Hippocampal formation (tissue), 2 donors: ENCODE data around the gene ZNF362.

Source experiments
- DNase-seq, 2 donors: peaks; one replicate each; lab custom pipeline; 2025; lab: John Stamatoyannopoulos, UW

Gene ZNF362

GRCh38 chr1:33244143-33244808, 12.0 kb upstream of the ZNF362 start:
- DNase-seq = no peak

- DNase-seq = no peak
Measured at GRCh38 chr1:33244809-33245186, 11.5 kb upstream of the ZNF362 start.

- no peak for DNase-seq
Measured at GRCh38 chr1:33246171-33246570, 10.1 kb upstream of the ZNF362 start.

DNA sequence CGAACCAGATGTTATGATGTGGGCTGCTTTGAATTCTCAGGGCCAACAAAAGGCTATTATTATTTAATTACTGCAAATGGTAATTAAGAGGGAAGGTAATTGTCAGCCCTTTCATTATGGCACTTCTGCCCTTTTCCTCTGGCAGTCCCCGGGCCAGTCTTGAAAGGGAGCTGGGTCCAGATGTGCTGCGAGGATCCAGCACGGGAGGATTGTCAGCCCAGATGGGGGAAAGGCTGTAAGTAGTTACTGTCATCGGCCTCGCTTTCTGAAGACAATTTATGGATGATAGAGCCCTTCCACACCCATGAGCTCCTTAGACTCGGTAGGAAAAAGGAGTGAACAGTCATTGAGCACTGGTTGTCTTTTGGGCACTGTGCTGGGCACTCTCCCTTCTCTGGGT, 8.7 kb upstream of the ZNF362 start:
- DNase-seq = no peak

DNA sequence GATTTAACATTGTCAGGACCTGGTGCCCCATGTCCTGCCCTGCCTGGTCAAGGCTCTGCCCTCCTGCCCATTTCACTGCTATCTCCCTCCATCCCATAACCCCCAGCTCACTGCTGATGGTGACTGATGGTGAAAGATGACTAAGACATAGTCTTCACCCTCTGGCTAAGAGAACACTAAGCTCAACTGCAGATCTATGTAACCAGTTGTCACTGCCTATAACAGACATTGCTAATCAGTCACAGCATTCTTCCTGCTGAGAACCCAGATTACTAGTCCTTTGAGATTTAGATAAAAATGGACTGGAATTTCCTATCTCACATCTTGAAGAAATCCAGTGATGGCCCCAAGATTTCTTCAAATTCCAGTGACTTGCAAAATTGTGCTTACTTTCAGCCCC, 8.0 kb upstream of the ZNF362 start:
- DNase-seq = no peak

- DNase-seq = no peak
Measured at GRCh38 chr1:33249422-33249821, 6.9 kb upstream of the ZNF362 start.

- no peak for DNase-seq
Measured at GRCh38 chr1:33250217-33250616, 6.1 kb upstream of the ZNF362 start.

GRCh38 chr1:33250724-33251123, 5.6 kb upstream of the ZNF362 start:
- DNase-seq = no peak

- DNase-seq = no peak
Measured at GRCh38 chr1:33254491-33254890, 1.8 kb upstream of the ZNF362 start.

DNA sequence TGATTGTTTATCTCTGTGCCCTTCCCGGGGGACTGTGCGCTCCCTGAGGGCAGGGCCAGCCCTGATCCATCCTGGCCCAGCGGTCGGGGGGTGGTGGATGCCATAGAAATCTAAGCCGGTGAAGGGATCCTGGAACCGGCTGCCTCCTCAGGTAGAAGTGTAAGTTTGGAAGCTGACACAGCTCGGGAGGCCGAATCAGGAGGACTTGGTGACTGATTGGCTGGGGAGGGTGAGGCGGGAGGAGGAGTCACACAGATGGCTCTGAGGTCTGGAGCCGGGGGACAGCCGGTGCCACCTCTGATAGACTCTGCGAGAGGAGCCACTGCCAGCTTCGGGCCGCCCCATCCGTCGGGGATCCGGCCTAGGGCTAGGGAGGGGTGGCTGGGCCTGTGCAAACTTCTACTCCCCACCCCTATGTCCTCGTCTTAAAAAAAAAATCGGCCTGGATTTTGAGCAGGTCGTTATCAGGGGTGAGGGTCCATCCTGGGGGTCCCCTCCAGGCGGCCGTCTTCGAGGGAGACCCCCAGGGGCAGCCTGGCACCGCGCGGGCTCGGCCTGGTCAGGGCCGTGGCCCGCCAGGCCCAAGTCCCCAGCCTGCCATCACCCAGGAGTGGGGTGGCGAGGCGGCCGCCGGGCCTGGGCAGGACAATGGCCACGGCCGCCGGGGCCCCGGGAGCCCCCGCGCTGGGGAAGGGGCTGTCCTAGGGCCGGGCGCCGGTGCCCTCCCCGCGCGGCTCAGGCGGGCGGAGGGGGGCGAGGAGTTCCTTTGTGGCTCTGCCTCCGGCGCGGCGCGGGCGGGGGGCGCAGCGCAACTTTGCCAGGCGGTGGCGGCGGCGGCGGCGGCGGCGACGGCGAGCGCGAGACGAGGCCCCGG, 708 bp upstream of the ZNF362 start:
- DNase-seq = peak; percentile 6 to 39

DNA sequence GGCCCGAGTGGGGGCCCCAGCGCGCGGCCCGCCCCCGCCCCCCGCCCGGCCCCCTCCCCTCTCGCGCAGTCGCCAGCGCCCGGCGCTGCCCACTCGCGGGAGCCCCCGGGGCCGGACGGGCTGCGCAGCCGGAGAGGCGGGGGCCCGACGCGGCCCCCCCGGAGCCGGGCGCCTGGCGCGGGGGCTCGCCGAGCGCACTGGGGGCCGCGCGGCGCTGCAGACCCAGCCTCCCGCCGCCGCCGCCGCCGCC, 146 bp upstream of the ZNF362 start:
- no peak for DNase-seq

GRCh38 chr1:33257207-33257771, 997 bp downstream of the ZNF362 start:
- no peak for DNase-seq

GRCh38 chr1:33257772-33258712, 1.8 kb downstream of the ZNF362 start:
- DNase-seq = no peak

- no peak for DNase-seq
Measured at GRCh38 chr1:33258788-33259274, 2.5 kb downstream of the ZNF362 start.

GRCh38 chr1:33259879-33260278, 3.6 kb downstream of the ZNF362 start:
- no peak for DNase-seq

DNA sequence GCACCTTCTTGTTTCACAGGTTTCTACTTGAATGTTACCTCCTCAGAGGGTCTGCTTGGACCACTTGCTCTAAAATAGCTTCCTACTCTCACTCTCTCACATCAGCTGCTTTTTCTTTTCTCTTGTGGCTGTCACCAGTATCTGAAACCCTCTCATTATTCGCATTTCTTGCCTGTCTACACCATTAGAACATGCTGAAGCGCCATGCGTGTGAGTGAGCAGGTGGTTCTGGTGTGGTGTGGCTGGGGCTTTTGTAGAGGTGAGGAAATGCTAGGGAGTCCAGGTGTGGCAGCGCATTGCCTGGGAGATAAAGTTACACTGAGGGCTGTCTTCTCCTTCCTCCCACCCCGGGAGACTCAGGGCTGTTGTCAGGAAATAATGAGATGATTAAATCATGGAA, 4.1 kb downstream of the ZNF362 start:
- no peak for DNase-seq

GRCh38 chr1:33261344-33261743, 5.1 kb downstream of the ZNF362 start:
- DNase-seq = no peak

GRCh38 chr1:33263890-33264504, 7.7 kb downstream of the ZNF362 start:
- no peak for DNase-seq

- DNase-seq = no peak
Measured at GRCh38 chr1:33265780-33266605, 9.7 kb downstream of the ZNF362 start.

DNA sequence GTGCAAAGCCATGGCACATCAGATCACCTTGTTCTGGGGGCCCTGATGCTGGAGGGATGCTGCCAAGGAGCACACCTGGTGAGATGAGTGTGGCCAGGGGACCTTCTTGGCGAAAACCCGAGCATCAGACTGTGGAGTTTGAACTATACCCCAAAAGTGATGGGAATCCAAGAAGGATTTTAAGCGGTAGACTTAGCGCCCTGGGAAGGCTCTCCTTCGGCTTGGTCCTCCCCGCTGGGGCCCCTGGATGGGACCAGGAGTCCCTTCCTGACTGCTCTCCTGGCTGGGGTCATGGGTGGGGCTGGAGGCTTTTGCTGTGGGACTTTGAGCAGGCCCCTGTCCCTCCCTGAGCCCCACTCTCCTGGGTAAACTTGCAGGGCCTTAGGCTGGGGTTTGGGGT, 10.5 kb downstream of the ZNF362 start:
- no peak for DNase-seq
